Neural progenitor cell (in vitro differentiated cells): ENCODE measurements around the gene ARL15.

Source experiments
- EZH2 ChIP-seq: fragments of 200-600 bp; sonication (generic); IDR thresholded peaks from 2 replicates; pipeline ENCODE4 v1.6.1; 2017; ENCODE audit warnings: antibody characterized with exemption, mild to moderate bottlenecking, moderate library complexity
- TF ChIP-seq, protein P1 (sequence below): fragments of 200-600 bp; sonication (generic); IDR thresholded peaks from 2 replicates; pipeline ENCODE4 v1.5.1; 2017; ENCODE audit warnings: antibody characterized with exemption, mild to moderate bottlenecking

DNA sequence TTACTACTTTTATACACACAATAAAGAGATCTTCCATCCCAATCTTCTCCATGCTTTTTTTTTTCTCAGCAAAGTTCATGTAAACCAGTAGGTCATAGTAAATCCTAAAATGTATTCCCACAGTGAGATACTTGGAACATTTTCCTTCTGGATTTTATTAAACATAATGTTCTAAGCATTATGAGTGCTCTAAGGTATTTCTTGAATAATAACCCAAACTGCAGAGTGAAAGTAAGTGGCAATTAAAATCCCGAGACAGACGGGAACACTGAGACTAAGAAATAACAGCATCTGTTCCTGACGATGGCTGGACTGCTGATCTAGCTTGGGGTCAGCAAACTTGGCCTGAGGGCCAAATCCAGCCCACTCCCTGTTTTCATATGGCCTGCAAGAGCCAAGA lies 359.8 kb downstream of the ARL15 start:
- TF ChIP-seq, protein P1, sequence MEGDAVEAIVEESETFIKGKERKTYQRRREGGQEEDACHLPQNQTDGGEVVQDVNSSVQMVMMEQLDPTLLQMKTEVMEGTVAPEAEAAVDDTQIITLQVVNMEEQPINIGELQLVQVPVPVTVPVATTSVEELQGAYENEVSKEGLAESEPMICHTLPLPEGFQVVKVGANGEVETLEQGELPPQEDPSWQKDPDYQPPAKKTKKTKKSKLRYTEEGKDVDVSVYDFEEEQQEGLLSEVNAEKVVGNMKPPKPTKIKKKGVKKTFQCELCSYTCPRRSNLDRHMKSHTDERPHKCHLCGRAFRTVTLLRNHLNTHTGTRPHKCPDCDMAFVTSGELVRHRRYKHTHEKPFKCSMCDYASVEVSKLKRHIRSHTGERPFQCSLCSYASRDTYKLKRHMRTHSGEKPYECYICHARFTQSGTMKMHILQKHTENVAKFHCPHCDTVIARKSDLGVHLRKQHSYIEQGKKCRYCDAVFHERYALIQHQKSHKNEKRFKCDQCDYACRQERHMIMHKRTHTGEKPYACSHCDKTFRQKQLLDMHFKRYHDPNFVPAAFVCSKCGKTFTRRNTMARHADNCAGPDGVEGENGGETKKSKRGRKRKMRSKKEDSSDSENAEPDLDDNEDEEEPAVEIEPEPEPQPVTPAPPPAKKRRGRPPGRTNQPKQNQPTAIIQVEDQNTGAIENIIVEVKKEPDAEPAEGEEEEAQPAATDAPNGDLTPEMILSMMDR = no peak
- no peak for TF ChIP-seq EZH2
